Metanephros (tissue), 2 donors: ENCODE results near the gene AKAP4. TPM values are rescaled to one million over a fixed set of nuclear protein-coding genes. Genes with fewer than 3 reads are reported as not detected.

Source experiments
- small RNA-seq: library from RNA; depleted of rRNA; stranded (forward); fragments of <200 nt; gene quantifications from one replicate; pipeline ENCODE3, GENCODE V24; 2014; ENCODE audit warnings: low replicate concordance
- total RNA-seq: library from RNA; depleted of rRNA; stranded (reverse); fragments of >200 nt; gene quantifications from one replicate; pipeline ENCODE4 v1.2.3, GENCODE V29; 2014

The AKAP4 gene, protein sequence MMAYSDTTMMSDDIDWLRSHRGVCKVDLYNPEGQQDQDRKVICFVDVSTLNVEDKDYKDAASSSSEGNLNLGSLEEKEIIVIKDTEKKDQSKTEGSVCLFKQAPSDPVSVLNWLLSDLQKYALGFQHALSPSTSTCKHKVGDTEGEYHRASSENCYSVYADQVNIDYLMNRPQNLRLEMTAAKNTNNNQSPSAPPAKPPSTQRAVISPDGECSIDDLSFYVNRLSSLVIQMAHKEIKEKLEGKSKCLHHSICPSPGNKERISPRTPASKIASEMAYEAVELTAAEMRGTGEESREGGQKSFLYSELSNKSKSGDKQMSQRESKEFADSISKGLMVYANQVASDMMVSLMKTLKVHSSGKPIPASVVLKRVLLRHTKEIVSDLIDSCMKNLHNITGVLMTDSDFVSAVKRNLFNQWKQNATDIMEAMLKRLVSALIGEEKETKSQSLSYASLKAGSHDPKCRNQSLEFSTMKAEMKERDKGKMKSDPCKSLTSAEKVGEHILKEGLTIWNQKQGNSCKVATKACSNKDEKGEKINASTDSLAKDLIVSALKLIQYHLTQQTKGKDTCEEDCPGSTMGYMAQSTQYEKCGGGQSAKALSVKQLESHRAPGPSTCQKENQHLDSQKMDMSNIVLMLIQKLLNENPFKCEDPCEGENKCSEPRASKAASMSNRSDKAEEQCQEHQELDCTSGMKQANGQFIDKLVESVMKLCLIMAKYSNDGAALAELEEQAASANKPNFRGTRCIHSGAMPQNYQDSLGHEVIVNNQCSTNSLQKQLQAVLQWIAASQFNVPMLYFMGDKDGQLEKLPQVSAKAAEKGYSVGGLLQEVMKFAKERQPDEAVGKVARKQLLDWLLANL
- not detected for total RNA-seq

DNA sequence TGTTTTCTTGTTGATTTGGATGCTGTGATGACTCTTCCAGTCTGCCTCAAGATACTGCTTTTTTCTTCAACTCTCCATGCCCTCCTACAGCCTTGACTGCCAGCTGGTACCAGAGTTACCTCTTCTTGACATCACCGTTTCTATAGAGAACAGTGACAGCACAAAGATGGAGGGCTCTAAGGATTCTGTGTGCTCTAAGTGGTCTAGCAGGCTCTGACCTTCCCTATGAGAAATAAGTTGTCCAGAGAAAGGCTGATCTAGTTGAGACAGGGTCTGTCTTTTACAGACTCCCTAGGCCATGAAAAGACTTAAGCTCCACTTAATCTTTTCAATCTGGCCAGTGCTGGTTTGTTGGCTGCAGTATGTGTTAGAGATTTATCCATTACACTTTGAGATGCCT is at the start of gene AKAP4:
AKAP4 (minus strand) TSS at position 101 of the 400 bp plus-strand sequence. CDS start 118 bp downstream, outside the sequence.

DNA sequence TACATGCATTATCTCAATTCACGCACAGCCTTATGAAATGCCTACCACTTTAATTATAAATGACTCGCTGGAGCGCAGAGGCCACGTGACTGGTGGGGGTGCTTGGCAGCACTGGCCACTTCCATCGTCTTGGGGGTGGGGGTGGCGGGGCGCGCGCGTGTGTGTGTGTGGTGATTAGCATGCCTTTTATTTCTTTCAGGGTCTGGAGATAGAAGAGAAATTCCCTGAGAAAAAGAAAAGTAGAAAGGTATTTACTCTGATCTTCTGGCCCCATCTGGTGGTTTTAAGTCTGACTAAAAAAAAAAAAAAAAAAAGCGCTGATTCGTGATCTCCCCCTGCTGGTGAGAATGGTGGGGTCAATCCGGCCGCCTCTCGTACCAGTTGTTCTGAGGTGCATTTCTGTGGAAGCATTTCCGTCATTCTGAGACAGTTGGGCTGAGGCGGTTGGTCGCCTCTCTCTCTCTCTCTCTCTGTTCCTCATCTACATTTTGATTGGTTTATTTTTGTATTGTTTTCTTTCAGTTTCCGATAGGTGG is 3.6 kb upstream of the AKAP4 start, which contains the start of gene CCNB3:
CCNB3 (plus strand) TSS at position 402 of the 536 bp plus-strand sequence. CDS start 80,399 bp downstream, outside the sequence.

Small RNAs within 50 kb of the gene (small RNA-seq; reads per million reads assigned to genes)
- not detected for gene PYY3
- gene RF00019, result not detected

Other genes with a start within 250 kb of the AKAP4 start
- 0.47 TPM for gene CCNB3, start 3.8 kb upstream of the AKAP4 start, total RNA-seq